Suprapubic skin (tissue), 3 donors: ENCODE measurements around the gene URAD.

Experiments used
- EP300 ChIP-seq: sonication (generic); formaldehyde crosslinking; IDR thresholded peaks from one replicate; pipeline ENCODE4 v1.6.1; 2017; ENCODE audit warnings: antibody characterized with exemption
- POLR2A ChIP-seq, 2 donors: fragments of 450-650 bp; IDR thresholded peaks; one replicate each; pipeline ENCODE4 v1.6.1; 2017; ENCODE audit warnings: antibody characterized with exemption in 2 of 2, mild to moderate bottlenecking in 2 of 2, moderate library complexity in 2 of 2
- TF ChIP-seq, protein P1 (sequence below), 2 donors: fragments of 200-600 bp in 1 of 2; fragments of 450-650 bp in 1 of 2; sonication (generic) in 1 of 2; IDR thresholded peaks; one replicate each; pipeline ENCODE4 v1.5.1; 2016 to 2019; ENCODE audit warnings: antibody characterized with exemption in 2 of 2, mild to moderate bottlenecking in 1 of 2, moderate library complexity in 1 of 2

DNA sequence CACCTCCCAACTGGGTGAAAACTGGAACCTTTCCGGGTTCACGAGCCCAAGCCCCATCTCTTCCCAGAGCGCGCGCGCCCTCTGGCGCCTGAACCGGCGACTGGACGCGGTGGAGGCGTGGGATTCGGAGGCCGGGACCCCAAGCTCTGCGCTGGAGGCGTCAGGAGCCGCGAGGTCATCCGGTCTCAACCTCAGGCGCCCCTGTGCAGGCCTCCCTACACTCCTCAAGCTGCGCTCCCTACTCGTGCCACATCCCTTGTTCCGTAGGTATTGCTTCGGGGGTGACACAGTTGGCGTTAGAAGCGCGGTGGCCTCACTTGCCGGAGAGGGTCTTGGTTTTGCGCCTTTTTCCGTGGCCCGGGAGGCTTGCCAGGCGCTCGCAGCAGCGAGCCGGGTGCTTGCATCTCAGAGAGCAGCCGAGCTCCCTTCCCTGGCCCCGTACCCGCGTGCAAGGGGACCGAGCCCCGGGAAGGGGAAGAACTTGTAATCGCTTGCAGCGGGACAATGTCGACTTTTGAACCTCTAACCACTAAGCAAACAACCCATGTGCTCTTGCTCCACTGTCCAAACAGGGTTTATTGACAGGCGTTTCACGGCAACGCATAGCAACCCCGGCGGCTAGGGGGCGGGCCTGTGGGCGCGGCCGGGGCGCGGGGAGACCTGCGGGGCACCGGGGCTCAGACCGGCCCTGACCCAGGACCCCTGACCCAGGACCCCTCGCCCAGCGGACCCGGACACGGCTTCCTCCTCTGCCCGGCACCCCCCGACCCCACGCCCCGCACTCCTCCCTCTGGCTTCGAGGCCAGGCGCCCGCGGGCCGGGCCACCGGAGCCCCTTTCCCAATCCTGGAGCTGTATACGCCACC lies 27.9 kb downstream of the URAD start:
- TF ChIP-seq, protein P1, sequence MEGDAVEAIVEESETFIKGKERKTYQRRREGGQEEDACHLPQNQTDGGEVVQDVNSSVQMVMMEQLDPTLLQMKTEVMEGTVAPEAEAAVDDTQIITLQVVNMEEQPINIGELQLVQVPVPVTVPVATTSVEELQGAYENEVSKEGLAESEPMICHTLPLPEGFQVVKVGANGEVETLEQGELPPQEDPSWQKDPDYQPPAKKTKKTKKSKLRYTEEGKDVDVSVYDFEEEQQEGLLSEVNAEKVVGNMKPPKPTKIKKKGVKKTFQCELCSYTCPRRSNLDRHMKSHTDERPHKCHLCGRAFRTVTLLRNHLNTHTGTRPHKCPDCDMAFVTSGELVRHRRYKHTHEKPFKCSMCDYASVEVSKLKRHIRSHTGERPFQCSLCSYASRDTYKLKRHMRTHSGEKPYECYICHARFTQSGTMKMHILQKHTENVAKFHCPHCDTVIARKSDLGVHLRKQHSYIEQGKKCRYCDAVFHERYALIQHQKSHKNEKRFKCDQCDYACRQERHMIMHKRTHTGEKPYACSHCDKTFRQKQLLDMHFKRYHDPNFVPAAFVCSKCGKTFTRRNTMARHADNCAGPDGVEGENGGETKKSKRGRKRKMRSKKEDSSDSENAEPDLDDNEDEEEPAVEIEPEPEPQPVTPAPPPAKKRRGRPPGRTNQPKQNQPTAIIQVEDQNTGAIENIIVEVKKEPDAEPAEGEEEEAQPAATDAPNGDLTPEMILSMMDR (IDR thresholded peaks at IDR 0.05), result no peak
- TF ChIP-seq EP300 (no peak), POLR2A (IDR thresholded peaks at IDR 0.05) (no peak)
